DND-41 (cell line): ENCODE measurements around the gene CDKN2D.
A peak's percentile ranks its signal among the peaks of the same experiment; 100 is the strongest.
"Not testable (repeated sequence)": the region's sequence is repeated elsewhere in the genome, so short reads cannot be mapped to it uniquely, and the experiment has no call there.

Experiments used
- ATAC-seq: fragments of 200-7000 bp; cut with Tn5 transposase; 3 replicates; pipeline ENCODE4 v1.9.1; 2021; ENCODE audit warnings: low read depth; ENCODE audit not compliant: insufficient read depth
- DNase-seq: peaks from one replicate; pipeline ENCODE4 v3.0.0-alpha.2; 2020
- H2AFZ ChIP-seq: 2 replicates; pipeline ENCODE4 v1.6.0; 2012; ENCODE audit warnings: low read depth, low read length
- H3K27ac ChIP-seq: 2 replicates; pipeline ENCODE4 v1.5.1; 2012; ENCODE audit warnings: low read length, inconsistent platforms
- H3K27me3 ChIP-seq: fragments of 200-600 bp; sonication (generic); 2 replicates; pipeline ENCODE4 v1.6.0; 2012; ENCODE audit warnings: low read length, mild to moderate bottlenecking, inconsistent platforms; ENCODE audit not compliant: insufficient read depth, poor library complexity
- H3K36me3 ChIP-seq: 2 replicates; pipeline ENCODE4 v1.5.1; 2012; ENCODE audit warnings: low read length, inconsistent platforms; ENCODE audit not compliant: insufficient read depth
- H3K4me1 ChIP-seq: 2 replicates; pipeline ENCODE4 v1.5.1; 2012; ENCODE audit warnings: mild to moderate bottlenecking, low read length; ENCODE audit not compliant: insufficient read depth
- H3K4me2 ChIP-seq: 2 replicates; pipeline ENCODE4 v1.6.0; 2012; ENCODE audit warnings: mild to moderate bottlenecking, moderate library complexity, low read length, inconsistent platforms; ENCODE audit not compliant: insufficient read depth
- H3K4me3 ChIP-seq, 2 experiments: fragments of 200-600 bp in 1 of 2; shearing (Covaris generic) in 1 of 2; 2 replicates each; pipeline ENCODE4 v1.5.1; 2012 to 2016; ENCODE audit warnings: inconsistent platforms in 2 of 2, low read length in 2 of 2, mild to moderate bottlenecking in 2 of 2, low read depth in 1 of 2, moderate library complexity in 1 of 2
- H3K79me2 ChIP-seq: 2 replicates; pipeline ENCODE4 v1.6.0; 2012; ENCODE audit warnings: low read length, inconsistent platforms; ENCODE audit not compliant: insufficient read depth
- H3K9ac ChIP-seq: 2 replicates; pipeline ENCODE4 v1.6.0; 2012; ENCODE audit warnings: low read depth, mild to moderate bottlenecking, inconsistent platforms, low read length, moderate library complexity
- H3K9me3 ChIP-seq: 2 replicates; pipeline ENCODE4 v1.5.1; 2012; ENCODE audit warnings: low read length, moderate library complexity, mild to moderate bottlenecking, inconsistent platforms; ENCODE audit not compliant: insufficient read depth, severe bottlenecking
- H4K20me1 ChIP-seq: 2 replicates; pipeline ENCODE4 v1.6.0; 2012; ENCODE audit warnings: low read length; ENCODE audit not compliant: insufficient read depth
- EZH2 ChIP-seq: IDR thresholded peaks from 3 replicates; pipeline ENCODE4 v1.6.1; 2012; ENCODE audit warnings: borderline replicate concordance, low read depth, mild to moderate bottlenecking, moderate library complexity, low read length, inconsistent platforms; ENCODE audit not compliant: severe bottlenecking
- TF ChIP-seq, protein P1 (sequence below): IDR thresholded peaks from 2 replicates; pipeline ENCODE4 v1.5.1; 2012; ENCODE audit warnings: borderline replicate concordance, low read length, moderate library complexity, mild to moderate bottlenecking; ENCODE audit not compliant: poor library complexity, severe bottlenecking; ENCODE audit errors: extremely low read depth

Gene CDKN2D

DNA sequence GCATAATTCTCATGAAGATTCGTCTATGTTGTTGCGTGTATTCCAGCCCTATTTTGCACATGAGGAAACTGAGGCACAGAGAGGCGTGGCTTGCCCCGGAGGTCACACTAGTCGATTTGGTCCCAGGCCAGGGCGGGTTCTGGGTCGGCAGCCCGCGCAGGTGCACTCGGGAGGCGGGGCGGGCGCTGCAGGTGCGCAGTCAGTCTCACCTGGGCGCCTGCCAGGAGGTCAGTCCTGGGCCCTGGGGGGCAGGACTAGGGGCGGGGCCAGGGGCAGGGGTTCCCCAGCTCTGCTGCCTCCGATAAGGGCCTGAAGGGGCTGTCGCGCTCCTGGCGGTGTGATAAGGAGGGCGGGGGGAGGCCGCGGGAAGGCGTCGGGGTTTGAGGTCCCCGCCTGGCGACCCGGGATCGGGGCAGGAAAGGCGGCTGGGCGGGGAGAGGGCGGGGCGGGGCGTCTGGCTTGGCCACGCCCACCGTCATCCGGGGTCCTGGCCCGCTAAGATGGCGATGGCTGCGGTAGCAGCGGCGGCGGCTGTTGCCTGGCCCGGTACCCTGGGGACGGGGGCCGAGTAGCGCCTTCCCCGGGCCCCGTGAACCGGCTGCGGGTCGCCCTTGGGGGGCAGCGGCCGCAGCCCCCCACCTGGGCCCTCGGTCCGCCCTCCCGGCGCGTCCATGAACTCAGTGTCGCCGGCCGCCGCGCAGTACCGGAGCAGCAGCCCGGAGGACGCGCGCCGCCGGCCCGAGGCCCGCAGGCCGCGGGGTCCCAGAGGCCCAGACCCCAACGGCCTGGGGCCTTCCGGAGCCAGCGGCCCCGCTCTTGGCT lies 25.1 kb downstream of the CDKN2D start, which contains the start of gene ATG4D:
Gene ATG4D (plus strand): TSS at position 485 of the 822 bp plus-strand sequence. CDS start 187 bp downstream, at position 672.
- Histone ChIP-seq H3K4me3 (peak within 1 kb of the TSS; percentile 89 to 91), H3K9me3 (no peaks in the 10 kb centered on the region), H3K9ac (peak within 1 kb of the TSS; percentile 98), H4K20me1 (peaks cover 8% of the 10 kb centered on the region; the same call in 1 of the 2 replicates), H3K27ac (peak within 1 kb of the TSS; percentile 83), H3K79me2 (peaks cover 41% of the 10 kb centered on the region), H2AFZ (peak within 1 kb of the TSS; percentile 82), H3K4me2 (peak within 1 kb of the TSS; percentile 94), H3K36me3 (peaks cover 29% of the 10 kb centered on the region), H3K4me1 (peaks cover 25% of the 10 kb centered on the region), H3K27me3 (no peaks in the 10 kb centered on the region)
- DNase-seq (peak; percentile 89), ATAC-seq (peak; percentile 86)
- TF ChIP-seq, protein P1, sequence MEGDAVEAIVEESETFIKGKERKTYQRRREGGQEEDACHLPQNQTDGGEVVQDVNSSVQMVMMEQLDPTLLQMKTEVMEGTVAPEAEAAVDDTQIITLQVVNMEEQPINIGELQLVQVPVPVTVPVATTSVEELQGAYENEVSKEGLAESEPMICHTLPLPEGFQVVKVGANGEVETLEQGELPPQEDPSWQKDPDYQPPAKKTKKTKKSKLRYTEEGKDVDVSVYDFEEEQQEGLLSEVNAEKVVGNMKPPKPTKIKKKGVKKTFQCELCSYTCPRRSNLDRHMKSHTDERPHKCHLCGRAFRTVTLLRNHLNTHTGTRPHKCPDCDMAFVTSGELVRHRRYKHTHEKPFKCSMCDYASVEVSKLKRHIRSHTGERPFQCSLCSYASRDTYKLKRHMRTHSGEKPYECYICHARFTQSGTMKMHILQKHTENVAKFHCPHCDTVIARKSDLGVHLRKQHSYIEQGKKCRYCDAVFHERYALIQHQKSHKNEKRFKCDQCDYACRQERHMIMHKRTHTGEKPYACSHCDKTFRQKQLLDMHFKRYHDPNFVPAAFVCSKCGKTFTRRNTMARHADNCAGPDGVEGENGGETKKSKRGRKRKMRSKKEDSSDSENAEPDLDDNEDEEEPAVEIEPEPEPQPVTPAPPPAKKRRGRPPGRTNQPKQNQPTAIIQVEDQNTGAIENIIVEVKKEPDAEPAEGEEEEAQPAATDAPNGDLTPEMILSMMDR, result no peak
- no peak for TF ChIP-seq EZH2

DNA sequence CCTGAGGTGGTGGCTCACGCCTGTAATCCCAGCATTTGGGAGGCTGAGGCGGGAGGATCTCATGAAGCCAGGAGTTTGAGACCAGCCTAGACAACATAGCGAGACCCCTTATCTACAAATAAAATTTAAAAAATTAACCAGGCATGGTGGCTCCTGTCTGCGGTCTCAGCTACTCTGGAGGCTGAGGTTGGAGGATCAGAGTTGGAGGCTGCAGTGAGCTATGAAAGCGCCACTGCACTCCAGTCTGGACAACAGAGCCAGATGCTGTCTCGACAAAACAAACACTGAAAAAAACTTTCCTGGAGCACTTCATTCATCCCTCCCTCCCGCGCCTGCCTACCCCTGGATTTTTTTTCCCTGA lies 25.7 kb downstream of the CDKN2D start:
- peak overlapping the region; percentile 98; the same call in 1 of the 2 replicates for H3K9ac ChIP-seq
- H3K36me3 ChIP-seq, result peaks cover 23% of the 10 kb centered on the region
- H3K27me3 ChIP-seq, result no peaks in the 10 kb centered on the region
- H3K4me3 ChIP-seq, result peak overlapping the region in 1 of 2 experiments; percentile 91; a peak in 2 of 4 replicates
- no peak overlapping the region for H3K27ac ChIP-seq
- ATAC-seq (no peak), DNase-seq (no peak)
- peak overlapping the region; percentile 94 for H3K4me2 ChIP-seq
- H3K9me3 ChIP-seq, result no peaks in the 10 kb centered on the region
- H4K20me1 ChIP-seq, result peaks cover 8% of the 10 kb centered on the region; the same call in 1 of the 2 replicates
- H3K4me1 ChIP-seq, result peaks cover 25% of the 10 kb centered on the region
- peak overlapping the region; percentile 35; the same call in 1 of the 2 replicates for H2AFZ ChIP-seq
- TF ChIP-seq, protein P1, result no peak
- TF ChIP-seq EZH2, result no peak
- peaks cover 35% of the 10 kb centered on the region for H3K79me2 ChIP-seq

DNA sequence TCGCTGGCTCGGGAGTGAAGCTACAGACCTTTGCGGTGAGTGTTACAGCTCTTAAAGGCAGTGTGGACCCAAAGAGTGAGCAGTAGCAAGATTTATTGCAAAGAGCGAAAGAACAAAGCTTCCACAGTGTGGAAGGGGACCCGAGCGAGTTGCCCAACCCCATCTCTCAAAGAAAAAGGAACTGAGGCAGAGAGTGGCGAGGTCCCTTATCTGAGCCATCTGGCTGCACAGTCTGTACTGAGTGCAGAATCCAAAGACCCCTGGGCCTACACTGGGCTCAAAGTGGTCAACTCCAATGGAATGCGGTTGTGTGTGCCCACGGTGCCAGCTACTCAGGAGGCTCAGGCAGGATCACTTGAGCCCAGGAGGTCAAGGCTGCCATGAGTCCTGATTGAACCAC lies 29.8 kb downstream of the CDKN2D start:
- H2AFZ ChIP-seq, H3K9ac ChIP-seq, H3K27me3 ChIP-seq, H3K4me3 ChIP-seq, H3K4me1 ChIP-seq, H3K9me3 ChIP-seq, DNase-seq, H3K27ac ChIP-seq, ATAC-seq, H3K36me3 ChIP-seq, H4K20me1 ChIP-seq, H3K79me2 ChIP-seq, H3K4me2 ChIP-seq: not testable (repeated sequence)

DNA sequence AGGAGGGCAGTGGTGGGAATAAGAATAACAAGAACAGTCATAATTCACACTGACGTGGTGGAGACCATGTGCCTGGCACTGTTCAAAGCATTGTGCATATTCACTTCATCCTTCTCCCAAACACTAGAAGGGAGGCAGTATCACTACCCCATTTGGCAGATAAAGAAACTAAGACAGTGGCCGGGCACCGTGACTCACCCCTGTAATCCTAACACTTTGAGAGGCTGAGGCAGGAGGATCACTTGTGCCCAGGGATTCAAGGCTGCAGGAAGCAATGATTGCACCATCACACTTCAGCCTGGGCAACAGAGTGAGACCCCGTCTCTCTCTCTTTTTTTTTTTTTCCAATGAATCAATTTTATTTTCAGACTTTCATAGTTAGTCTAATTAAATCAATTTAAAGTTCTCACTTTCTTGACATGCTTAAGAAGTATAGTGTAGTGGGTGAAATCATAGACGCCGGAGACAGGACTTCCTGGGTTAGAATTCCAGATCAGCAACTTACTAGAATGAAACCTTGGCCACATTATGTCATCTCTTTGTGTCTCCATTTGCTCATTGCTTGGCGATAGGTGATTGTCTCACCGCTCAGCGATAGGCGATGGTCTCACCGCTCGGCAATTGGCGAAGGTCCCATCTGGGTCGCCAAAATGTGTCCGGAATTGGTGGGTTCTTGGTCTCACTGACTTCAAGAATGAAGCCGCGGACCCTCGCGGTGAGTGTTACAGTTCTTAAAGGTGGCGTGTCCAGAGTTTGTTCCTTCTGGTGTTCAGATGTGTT lies 30.4 kb downstream of the CDKN2D start:
- no peak overlapping the region for H3K4me3 ChIP-seq
- H3K27me3 ChIP-seq, result no peaks in the 10 kb centered on the region
- H3K4me2 ChIP-seq, result no peak overlapping the region
- H3K36me3 ChIP-seq, result no peaks in the 10 kb centered on the region
- H3K4me1 ChIP-seq, result peaks cover 4% of the 10 kb centered on the region
- H3K9ac ChIP-seq, result no peak overlapping the region
- no peaks in the 10 kb centered on the region for H4K20me1 ChIP-seq
- no peak for DNase-seq
- no peaks in the 10 kb centered on the region for H3K9me3 ChIP-seq
- H2AFZ ChIP-seq, result no peak overlapping the region
- TF ChIP-seq EZH2, result no peak
- TF ChIP-seq, protein P1, result no peak
- ATAC-seq, result no peak
- H3K79me2 ChIP-seq, result no peaks in the 10 kb centered on the region
- H3K27ac ChIP-seq, result no peak overlapping the region
